HAP-1 (cell line): ENCODE measurements around the gene STX16.

Experiments
- DNase-seq, 2 experiments: peaks; one replicate each; pipeline ENCODE4 v3.0.0-alpha.2; 2016 to 2020; ENCODE audit warnings: low spot score in 2 of 2
- H3K27me3 ChIP-seq: fragments of 250-450 bp; sonication (Bioruptor Pico); 2 replicates; pipeline ENCODE4 v1.5.1; 2020; ENCODE audit warnings: low read depth, mild to moderate bottlenecking, moderate library complexity
- H3K36me3 ChIP-seq: fragments of 250-450 bp; sonication (Bioruptor Pico); replicated peaks from 2 replicates; pipeline ENCODE4 v1.5.1; 2020; ENCODE audit warnings: mild to moderate bottlenecking
- H3K4me1 ChIP-seq: fragments of 250-450 bp; sonication (Bioruptor Pico); 2 replicates; pipeline ENCODE4 v1.5.1; 2020; ENCODE audit warnings: mild to moderate bottlenecking
- H3K4me3 ChIP-seq: fragments of 250-450 bp; sonication (Bioruptor Pico); 2 replicates; pipeline ENCODE4 v1.5.1; 2020; ENCODE audit warnings: mild to moderate bottlenecking, moderate library complexity
- H3K9me3 ChIP-seq: fragments of 250-450 bp; sonication (Bioruptor Pico); 2 replicates; pipeline ENCODE4 v1.5.1; 2020; ENCODE audit warnings: mild to moderate bottlenecking, moderate library complexity
- in situ Hi-C: fragments of 300-500 bp; cut with MboI; formaldehyde crosslinking; loops from 3 replicates; pipeline ENCODE4 v1.14.3; 2020; ENCODE audit warnings: low sequenced_read_pairs, inconsistent platforms, mixed read lengths

Gene STX16

GRCh38 chr20:58675641-58676040 lies 24.6 kb downstream of the STX16 start:
- peaks cover 70% of the 10 kb centered on the region for H3K36me3 ChIP-seq
- in situ Hi-C loops: loop anchor here (25.0 kb wide), 1 partner anchor 438 kb away; the partner anchor contains the start of gene ANKRD60
- no peak overlapping the region for H3K4me3 ChIP-seq
- no peaks in the 10 kb centered on the region for H3K27me3 ChIP-seq
- no peaks in the 10 kb centered on the region for H3K9me3 ChIP-seq
- DNase-seq: no peak
- H3K4me1 ChIP-seq: no peaks in the 10 kb centered on the region

- H3K9me3 ChIP-seq: no peaks in the 10 kb centered on the region
- H3K36me3 ChIP-seq: peaks cover 65% of the 10 kb centered on the region
- H3K27me3 ChIP-seq: no peaks in the 10 kb centered on the region
- no peaks in the 10 kb centered on the region for H3K4me1 ChIP-seq
- no peak overlapping the region for H3K4me3 ChIP-seq
- DNase-seq: no peak
- in situ Hi-C loops: loop anchor here (25.0 kb wide), 1 partner anchor 439 kb away; the partner anchor contains the start of gene ANKRD60
Measured at GRCh38 chr20:58676161-58676560, 25.1 kb downstream of the STX16 start.

GRCh38 chr20:58677079-58677604 lies 26.1 kb downstream of the STX16 start:
- no peak for DNase-seq
- in situ Hi-C loops: loop anchor here (25.0 kb wide), 1 partner anchor 440 kb away; the partner anchor contains the start of gene ANKRD60
- peaks cover 58% of the 10 kb centered on the region for H3K36me3 ChIP-seq

GRCh38 chr20:58677808-58678207 lies 26.7 kb downstream of the STX16 start:
- no peaks in the 10 kb centered on the region for H3K27me3 ChIP-seq
- in situ Hi-C loops: loop anchor here (25.0 kb wide), 1 partner anchor 441 kb away; the partner anchor contains the start of gene ANKRD60
- H3K4me3 ChIP-seq: no peak overlapping the region
- H3K36me3 ChIP-seq: peaks cover 55% of the 10 kb centered on the region
- no peak for DNase-seq
- no peaks in the 10 kb centered on the region for H3K4me1 ChIP-seq
- no peaks in the 10 kb centered on the region for H3K9me3 ChIP-seq

More at GRCh38 chr20:58677079-58677604, 26.1 kb downstream of the STX16 start:
- H3K27me3 ChIP-seq: no peaks in the 10 kb centered on the region
- H3K4me1 ChIP-seq: no peaks in the 10 kb centered on the region
- no peaks in the 10 kb centered on the region for H3K9me3 ChIP-seq
- no peak overlapping the region for H3K4me3 ChIP-seq

GRCh38 chr20:58678806-58679205 lies 27.7 kb downstream of the STX16 start:
- no peak for DNase-seq
- peaks cover 45% of the 10 kb centered on the region for H3K36me3 ChIP-seq
- H3K9me3 ChIP-seq: no peaks in the 10 kb centered on the region
- no peaks in the 10 kb centered on the region for H3K4me1 ChIP-seq
- no peak overlapping the region for H3K4me3 ChIP-seq
- no peaks in the 10 kb centered on the region for H3K27me3 ChIP-seq
- in situ Hi-C loops: loop anchor here (25.0 kb wide), 1 partner anchor 442 kb away; the partner anchor contains the start of gene ANKRD60

- DNase-seq: no peak
- peaks cover 5% of the 10 kb centered on the region for H3K36me3 ChIP-seq
- no peak overlapping the region for H3K4me3 ChIP-seq
- in situ Hi-C loops: loop anchor here (25.0 kb wide), 1 partner anchor 446 kb away; the partner anchor contains the start of gene ANKRD60
- H3K27me3 ChIP-seq: no peaks in the 10 kb centered on the region
- H3K9me3 ChIP-seq: no peaks in the 10 kb centered on the region
- H3K4me1 ChIP-seq: no peaks in the 10 kb centered on the region
Measured at GRCh38 chr20:58682656-58683531, 31.8 kb downstream of the STX16 start.

GRCh38 chr20:58684291-58684690 lies 33.2 kb downstream of the STX16 start:
- Histone ChIP-seq H3K9me3 (no peaks in the 10 kb centered on the region), H3K27me3 (no peaks in the 10 kb centered on the region), H3K36me3 (peaks cover 5% of the 10 kb centered on the region; the same call in 1 of the 2 replicates), H3K4me3 (no peak overlapping the region), H3K4me1 (no peaks in the 10 kb centered on the region)
- no peak for DNase-seq
- in situ Hi-C loops: loop anchor here (25.0 kb wide), 1 partner anchor 447 kb away; the partner anchor contains the start of gene ANKRD60

GRCh38 chr20:58685988-58686387 lies 34.9 kb downstream of the STX16 start:
- DNase-seq: no peak
- no peak overlapping the region for H3K4me3 ChIP-seq
- in situ Hi-C loops: loop anchor here (25.0 kb wide), 1 partner anchor 449 kb away; the partner anchor contains the start of gene ANKRD60
- peaks cover 10% of the 10 kb centered on the region for H3K4me1 ChIP-seq
- H3K36me3 ChIP-seq: no peaks in the 10 kb centered on the region
- H3K9me3 ChIP-seq: no peaks in the 10 kb centered on the region
- no peaks in the 10 kb centered on the region for H3K27me3 ChIP-seq

GRCh38 chr20:58688414-58688813 lies 37.3 kb downstream of the STX16 start:
- Histone ChIP-seq H3K27me3 (no peaks in the 10 kb centered on the region), H3K4me3 (no peak overlapping the region), H3K36me3 (no peaks in the 10 kb centered on the region; the same call in 1 of the 2 replicates), H3K4me1 (peaks cover 17% of the 10 kb centered on the region), H3K9me3 (no peaks in the 10 kb centered on the region)
- no peak for DNase-seq
- in situ Hi-C loops: loop anchor here (25.0 kb wide), 1 partner anchor 451 kb away; the partner anchor contains the start of gene ANKRD60

GRCh38 chr20:58688840-58689239 lies 37.8 kb downstream of the STX16 start:
- Histone ChIP-seq H3K4me1 (peaks cover 22% of the 10 kb centered on the region), H3K9me3 (no peaks in the 10 kb centered on the region), H3K4me3 (no peak overlapping the region), H3K36me3 (no peaks in the 10 kb centered on the region; the same call in 1 of the 2 replicates), H3K27me3 (no peaks in the 10 kb centered on the region)
- in situ Hi-C loops: loop anchor here (25.0 kb wide), 1 partner anchor 452 kb away; the partner anchor contains the start of gene ANKRD60
- no peak for DNase-seq

- Histone ChIP-seq H3K4me3 (no peak overlapping the region), H3K9me3 (no peaks in the 10 kb centered on the region), H3K36me3 (no peaks in the 10 kb centered on the region; the same call in 1 of the 2 replicates), H3K4me1 (peaks cover 22% of the 10 kb centered on the region), H3K27me3 (no peaks in the 10 kb centered on the region)
- DNase-seq: no peak
- in situ Hi-C loops: loop anchor here (25.0 kb wide), 1 partner anchor 453 kb away; the partner anchor contains the start of gene ANKRD60
Measured at GRCh38 chr20:58690396-58691135, 39.5 kb downstream of the STX16 start.

GRCh38 chr20:58691773-58692578 lies 40.9 kb downstream of the STX16 start:
- H3K4me1 ChIP-seq: peaks cover 22% of the 10 kb centered on the region
- in situ Hi-C loops: loop anchor here (25.0 kb wide), 1 partner anchor 455 kb away; the partner anchor contains the start of gene ANKRD60
- H3K36me3 ChIP-seq: peaks cover 5% of the 10 kb centered on the region
- DNase-seq: no peak
- H3K9me3 ChIP-seq: no peaks in the 10 kb centered on the region
- H3K4me3 ChIP-seq: no peak overlapping the region
- H3K27me3 ChIP-seq: no peaks in the 10 kb centered on the region
